SHP77 treated with DMSO at 0.1 percent for 48 hours (cell line): ENCODE results near the gene IER5.

Experiments
- DNase-seq: peaks from one replicate; lab custom pipeline; 2025; lab: John Stamatoyannopoulos, UW

IER5 gene

GRCh38 chr1:181134543-181135436 lies 46.3 kb downstream of the IER5 start:
- peak; percentile 5 for DNase-seq

- peak; percentile 25 for DNase-seq
Observed at GRCh38 chr1:181135437-181135731, 46.9 kb downstream of the IER5 start.

- DNase-seq = no peak
Observed at GRCh38 chr1:181135815-181136737, 47.6 kb downstream of the IER5 start.

- no peak for DNase-seq
Observed at GRCh38 chr1:181136738-181137122, 48.2 kb downstream of the IER5 start.

GRCh38 chr1:181137217-181137743 lies 48.8 kb downstream of the IER5 start:
- DNase-seq = no peak

- no peak for DNase-seq
Observed at GRCh38 chr1:181139631-181140061, 51.1 kb downstream of the IER5 start.

GRCh38 chr1:181140398-181140797 lies 51.9 kb downstream of the IER5 start:
- DNase-seq = no peak

- no peak for DNase-seq
Observed at GRCh38 chr1:181140891-181141290, 52.4 kb downstream of the IER5 start.

- DNase-seq = peak; percentile 61
Observed at GRCh38 chr1:181141431-181141910, 53.0 kb downstream of the IER5 start.
